DMS114 treated with DMSO at 0.1 percent for 48 hours (cell line): ENCODE results near the gene PTGR3.

Experiments used
- DNase-seq: peaks from one replicate; lab custom pipeline; 2025; ENCODE audit not compliant: unreplicated experiment; lab: John Stamatoyannopoulos, UW

The PTGR3 gene

DNA sequence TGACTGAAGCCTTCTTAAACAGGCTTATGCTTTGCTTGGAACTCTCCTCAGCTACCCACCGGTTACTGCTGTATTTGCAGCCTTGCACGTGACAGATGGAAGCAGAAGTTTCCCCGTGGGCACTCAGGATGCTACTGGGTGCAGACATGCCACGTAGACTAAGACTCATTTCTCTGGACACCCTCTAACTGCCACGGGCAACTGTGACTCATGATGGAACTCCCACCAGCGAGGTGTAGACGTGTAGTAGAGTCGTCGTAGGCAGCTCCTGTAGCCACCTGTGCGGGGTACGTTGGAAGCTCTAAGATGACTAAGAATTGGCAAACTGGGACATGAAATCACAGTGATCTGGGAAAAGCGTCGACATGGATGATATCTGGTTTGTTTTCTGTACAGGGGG is 29.2 kb upstream of the PTGR3 start:
- no peak for DNase-seq

DNA sequence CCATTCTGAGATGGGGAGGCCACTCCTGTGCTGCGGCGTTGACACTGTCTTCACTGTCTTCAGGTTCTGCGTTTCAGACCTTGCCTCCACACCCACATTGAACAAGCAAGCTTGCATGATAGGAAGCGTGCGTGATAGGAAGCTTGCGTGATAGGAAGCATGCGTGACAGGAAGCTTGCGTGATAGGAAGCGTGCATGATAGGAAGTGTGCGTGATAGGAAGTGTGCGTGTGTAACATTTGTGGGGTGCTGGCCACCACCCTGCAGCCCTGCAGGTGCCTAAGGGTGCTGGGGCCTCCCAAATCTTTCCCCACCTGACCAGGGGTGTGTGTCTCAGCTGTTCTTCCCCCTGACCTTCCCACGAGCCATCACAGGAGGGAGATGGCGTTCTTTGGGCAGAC is 27.0 kb upstream of the PTGR3 start:
- DNase-seq = no peak

DNA sequence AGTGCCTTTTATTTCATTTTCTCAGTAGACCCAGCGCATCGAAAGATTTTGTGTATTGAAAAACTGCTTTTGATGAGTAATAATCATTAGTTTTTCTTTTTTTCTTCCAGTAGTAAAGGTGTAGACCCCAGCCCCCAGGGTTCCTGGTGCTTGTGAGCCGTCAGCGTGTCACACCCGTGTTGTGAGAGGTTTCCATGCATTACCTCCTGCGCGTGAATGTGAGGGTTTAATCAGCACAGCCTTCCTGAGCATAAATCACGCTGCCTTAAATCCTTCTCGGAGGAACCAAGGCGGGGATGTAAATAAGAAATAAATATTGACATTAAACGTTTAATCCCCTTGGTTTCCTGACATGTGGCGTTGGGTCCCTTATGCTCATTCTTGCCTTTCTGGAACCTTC is 26.0 kb upstream of the PTGR3 start:
- DNase-seq = no peak

DNA sequence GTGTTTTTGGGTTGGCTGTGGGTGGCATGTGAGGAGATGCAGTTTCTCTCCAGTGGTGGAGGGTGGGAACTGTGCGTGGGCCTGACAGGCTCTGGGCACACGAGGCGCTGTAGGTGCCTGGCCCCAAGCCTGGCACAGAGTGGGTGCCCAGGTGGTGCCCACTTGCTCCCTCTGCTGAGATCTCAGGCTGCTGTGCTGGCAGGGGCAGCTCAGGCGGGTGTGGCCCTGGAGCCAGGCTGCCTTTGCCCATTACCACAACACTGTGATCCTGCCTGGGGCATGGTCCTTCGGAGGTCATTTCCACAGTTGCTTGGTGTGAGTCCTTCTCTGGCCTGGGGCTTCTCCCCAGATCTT is 22.1 kb upstream of the PTGR3 start:
- no peak for DNase-seq

- DNase-seq = no peak
These were observed 21.5 kb upstream of the PTGR3 start for GRCh38 chr18:75230163-75231052.

GRCh38 chr18:75229437-75229836 is 20.5 kb upstream of the PTGR3 start:
- DNase-seq = no peak

DNA sequence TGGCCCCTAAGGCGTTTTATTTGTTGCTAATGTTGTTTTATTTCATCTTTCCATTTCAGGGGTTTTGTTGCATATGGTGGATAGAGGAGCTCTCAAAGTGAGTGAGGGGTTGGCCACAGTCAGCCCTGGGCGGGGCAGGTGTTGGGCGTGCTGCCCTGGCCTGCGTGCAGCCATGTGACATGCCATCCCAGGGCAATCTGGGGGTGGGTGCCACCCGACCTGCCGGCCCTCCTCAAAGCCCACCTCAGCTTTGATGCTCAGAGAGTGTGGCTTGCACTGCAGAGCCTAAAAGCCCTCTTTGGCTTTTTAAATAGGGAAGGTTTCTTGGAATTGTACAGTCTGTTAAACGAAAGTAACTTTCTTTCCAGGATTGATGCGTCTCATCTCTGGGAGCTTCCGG is 20.0 kb upstream of the PTGR3 start:
- no peak for DNase-seq

DNA sequence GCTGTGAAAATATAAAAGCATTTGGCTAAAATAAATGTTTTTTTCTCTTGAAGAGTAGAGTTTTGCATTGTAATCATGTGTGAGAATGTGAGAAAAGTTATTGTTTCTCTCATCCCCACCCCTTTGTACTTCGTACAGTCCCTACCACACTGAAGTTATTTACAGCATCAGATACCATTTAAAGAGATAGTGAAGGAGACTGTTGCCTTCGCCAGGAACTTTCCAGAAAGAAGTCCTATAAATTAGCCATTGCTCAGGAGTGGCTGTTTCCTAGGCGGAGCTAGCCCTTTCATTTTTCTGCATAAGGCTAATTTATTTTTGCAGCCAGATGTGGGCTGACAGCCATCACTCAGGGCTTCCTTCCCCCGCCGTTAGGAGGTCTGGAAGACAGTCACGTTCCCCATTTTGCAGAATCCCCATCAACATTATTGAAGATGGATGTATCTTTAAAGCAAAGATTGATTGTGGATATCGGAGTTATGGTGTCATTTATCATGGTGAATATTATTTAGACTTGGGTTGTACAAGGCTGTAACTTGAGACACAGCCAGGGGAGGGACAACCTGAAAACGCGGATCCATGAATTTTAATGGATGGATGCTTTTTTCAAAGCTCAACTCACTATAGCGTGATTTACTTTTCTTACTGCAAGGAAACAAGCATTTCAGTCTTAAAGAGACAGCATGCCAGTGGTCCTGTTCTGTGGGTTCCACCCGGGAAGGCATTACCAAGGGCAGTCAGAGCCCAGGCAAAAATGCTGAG is 18.8 kb upstream of the PTGR3 start:
- no peak for DNase-seq

- no peak for DNase-seq
These were observed 18.0 kb upstream of the PTGR3 start for GRCh38 chr18:75226956-75227316.

DNA sequence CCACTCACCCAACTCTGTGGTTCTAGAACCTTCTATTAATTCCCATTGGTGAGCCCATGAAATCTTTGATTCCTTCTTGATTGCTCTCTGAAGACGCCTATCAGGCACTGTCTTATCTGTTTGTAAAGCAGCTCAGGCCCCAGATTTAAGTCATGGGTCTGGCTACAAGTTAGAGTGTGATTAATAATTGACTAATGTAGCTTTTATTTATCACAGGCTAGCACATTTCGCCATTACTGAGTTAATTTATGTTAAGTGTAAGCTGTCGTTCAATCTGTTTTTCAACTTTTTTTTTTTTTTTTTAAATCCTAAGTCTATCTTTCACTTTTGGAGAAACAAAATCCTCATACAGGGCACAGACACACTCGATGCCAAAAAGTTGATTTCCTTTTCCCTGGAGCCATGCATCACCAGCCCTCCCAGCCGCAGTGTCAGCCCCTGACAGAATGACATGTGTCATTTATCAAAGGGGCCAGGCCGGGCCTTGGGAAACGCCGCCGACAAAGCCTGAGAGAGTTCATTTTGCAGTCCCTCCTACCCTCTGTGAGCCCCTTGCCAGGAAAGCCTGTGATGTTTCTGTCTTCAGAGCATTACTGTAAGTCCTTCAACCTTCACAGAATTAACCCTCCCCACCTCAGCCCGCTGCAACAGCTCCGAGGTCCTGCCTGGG is 17.5 kb upstream of the PTGR3 start:
- DNase-seq = no peak

- no peak for DNase-seq
These were observed 14.9 kb upstream of the PTGR3 start for GRCh38 chr18:75223687-75224347.

DNA sequence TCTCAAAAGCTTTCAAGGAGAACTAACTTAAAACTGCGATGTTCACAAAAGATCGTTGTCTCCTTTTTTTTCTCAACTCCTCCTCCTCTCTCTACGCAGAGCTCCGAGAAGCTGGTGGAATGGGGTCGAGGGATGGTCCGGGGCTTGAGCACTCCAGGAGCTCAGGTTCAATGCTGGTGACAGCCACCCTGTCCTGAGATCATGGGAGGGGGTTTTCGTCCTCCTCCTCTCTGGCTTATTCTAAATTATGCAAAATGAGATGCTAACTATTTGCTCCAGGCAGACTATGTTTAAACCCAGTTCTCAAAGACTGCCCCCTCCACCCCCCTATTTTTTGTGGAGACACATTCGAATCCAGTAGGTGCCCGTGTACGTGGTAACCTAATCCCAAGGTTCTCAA is 13.5 kb upstream of the PTGR3 start:
- DNase-seq = no peak

GRCh38 chr18:75221897-75222296 is 13.0 kb upstream of the PTGR3 start:
- no peak for DNase-seq

- no peak for DNase-seq
These were observed 12.5 kb upstream of the PTGR3 start for GRCh38 chr18:75221397-75221796.

DNA sequence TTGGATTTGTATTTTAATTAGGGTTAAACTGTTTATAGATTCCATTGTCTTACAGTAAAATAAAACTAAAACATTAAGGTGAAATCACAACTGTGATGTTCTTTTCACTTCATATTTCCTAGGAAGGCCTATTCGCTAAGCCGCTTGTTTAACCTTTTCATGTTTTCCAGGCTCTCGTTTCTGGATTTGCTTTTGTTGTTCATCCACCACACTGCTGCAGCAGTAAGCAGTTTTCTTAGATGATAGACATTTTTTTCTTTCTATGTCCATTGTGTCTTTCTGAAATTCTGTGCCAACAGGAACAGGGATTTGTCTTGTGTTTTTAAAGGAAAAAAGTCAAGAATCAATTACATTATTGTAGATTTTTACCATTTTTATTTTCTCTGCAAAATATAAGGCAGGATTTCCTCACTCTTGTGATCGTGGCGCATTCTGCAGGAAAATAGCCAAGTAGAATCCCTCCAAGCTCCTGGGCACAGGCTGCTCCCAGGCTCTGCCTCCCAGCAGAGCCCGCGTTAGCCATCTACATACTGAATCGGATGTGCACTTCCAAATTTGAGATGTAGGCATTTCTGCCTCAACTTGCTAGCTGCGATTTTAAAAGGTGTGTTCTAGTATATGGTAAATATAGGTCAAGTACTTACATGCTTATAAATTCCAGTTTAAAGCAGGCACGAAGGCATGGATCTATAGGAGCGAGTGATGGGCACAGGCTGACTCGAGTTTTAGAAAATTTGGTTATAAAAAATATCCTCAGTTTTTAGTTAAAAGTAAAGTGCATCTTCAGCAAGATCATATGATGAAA is 11.8 kb upstream of the PTGR3 start:
- DNase-seq = no peak

DNA sequence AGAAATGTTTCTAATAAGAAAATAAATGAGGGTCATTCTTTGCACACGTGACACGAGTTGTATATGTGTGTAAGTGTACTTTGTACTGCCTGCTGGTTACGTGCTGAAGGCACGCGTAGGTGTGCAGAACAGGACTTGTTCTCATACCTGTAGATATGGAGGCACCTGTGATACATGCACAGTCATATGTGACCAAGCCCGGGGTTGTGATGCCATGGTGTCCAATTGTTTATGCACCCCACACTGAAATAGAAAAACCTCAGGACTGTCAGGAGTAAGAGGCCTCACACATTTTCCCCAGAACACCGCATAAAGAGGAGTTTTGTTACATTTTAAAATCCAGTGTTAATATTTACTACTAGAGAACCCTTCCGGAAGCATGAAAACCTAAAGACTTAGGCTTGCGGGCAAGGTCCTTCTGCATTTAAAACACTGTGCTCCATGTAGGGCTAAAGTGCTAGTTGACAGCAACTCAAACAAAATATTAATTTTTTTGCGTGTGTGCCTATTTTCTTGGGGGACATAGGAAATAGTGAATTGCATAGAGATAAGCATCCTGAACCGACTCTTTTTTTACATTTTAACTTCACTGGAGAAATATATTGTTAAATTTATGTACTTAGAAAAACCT is 10.9 kb upstream of the PTGR3 start:
- no peak for DNase-seq

DNA sequence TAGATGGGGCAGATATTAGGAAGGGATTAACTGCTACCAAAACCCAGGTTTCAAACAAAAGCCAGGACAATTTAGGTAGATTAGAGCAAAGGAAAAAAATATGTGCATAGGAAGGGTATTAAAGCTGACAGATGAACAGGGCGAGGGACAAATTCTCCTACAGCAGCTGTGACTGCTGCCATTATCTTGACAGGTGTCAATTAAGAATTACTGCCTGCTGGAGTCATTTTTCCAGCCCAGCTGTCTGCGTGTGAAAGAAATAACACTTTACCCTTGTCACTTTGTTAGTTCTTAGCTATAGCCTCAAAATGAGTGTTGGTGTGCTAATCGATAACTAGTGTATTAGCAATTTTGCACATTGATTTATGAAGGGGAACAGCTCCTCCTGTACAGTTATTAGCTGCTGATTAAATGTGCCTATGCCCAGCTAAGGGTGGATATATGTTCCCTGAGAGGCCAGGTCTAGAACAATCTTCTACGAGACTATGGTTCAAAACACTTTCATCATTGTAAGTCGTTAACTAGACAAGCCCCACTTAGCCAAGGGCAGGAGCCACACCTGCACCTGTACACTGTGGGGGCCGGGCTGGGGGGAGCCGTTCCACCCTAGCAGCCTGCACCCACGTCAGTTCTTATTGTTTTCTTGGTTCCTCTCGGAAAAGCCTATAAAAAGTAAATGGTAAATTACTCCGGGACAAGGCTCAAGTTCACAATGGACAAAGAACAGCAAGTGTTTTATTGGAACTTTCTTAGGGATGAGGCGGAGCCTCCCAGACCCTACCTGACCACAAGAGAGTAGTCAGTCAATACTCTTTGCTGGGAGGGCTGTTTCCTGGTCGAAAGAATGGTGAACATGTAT is 9.4 kb upstream of the PTGR3 start:
- no peak for DNase-seq

- no peak for DNase-seq
These were observed 8.2 kb upstream of the PTGR3 start for GRCh38 chr18:75216911-75217689.
